Endothelial cell (in vitro differentiated cells): ENCODE results near the gene SIX2. TPM values are rescaled to one million over a fixed set of nuclear protein-coding genes. Genes with fewer than 3 reads are reported as not detected.

Experiments
- DNase-seq: peaks from one replicate; pipeline ENCODE4 v3.0.0; 2021; ENCODE audit warnings: low spot score
- H3K27ac Mint-ChIP-seq: one replicate; pipeline ENCODE4 v1.8.0; 2021; ENCODE audit warnings: mixed read lengths, inconsistent platforms; ENCODE audit not compliant: unreplicated experiment
- H3K27me3 Mint-ChIP-seq: one replicate; pipeline ENCODE4 v1.8.0; 2021; ENCODE audit warnings: mild to moderate bottlenecking, moderate library complexity, mixed read lengths, inconsistent platforms; ENCODE audit not compliant: unreplicated experiment
- H3K36me3 Mint-ChIP-seq: one replicate; pipeline ENCODE4 v1.8.0; 2021; ENCODE audit warnings: mild to moderate bottlenecking, low read depth, mixed read lengths, inconsistent platforms; ENCODE audit not compliant: unreplicated experiment
- H3K4me1 Mint-ChIP-seq: one replicate; pipeline ENCODE4 v1.8.0; 2021; ENCODE audit warnings: mild to moderate bottlenecking, mixed read lengths, inconsistent platforms; ENCODE audit not compliant: unreplicated experiment
- H3K4me3 Mint-ChIP-seq: one replicate; pipeline ENCODE4 v1.8.0; 2021; ENCODE audit warnings: mild to moderate bottlenecking, mixed read lengths, inconsistent platforms; ENCODE audit not compliant: unreplicated experiment
- H3K9me3 Mint-ChIP-seq: one replicate; pipeline ENCODE4 v1.8.0; 2021; ENCODE audit warnings: mixed read lengths, inconsistent platforms; ENCODE audit not compliant: unreplicated experiment
- CTCF ChIP-seq: fragments of 200-600 bp; sonication (generic); IDR thresholded peaks from one replicate; pipeline ENCODE4 v1.5.0; 2021; ENCODE audit warnings: antibody characterized with exemption; ENCODE audit not compliant: unreplicated experiment
- total RNA-seq: library from RNA; stranded (reverse); fragmentation: NEBNext Ultra II Directional; extraction: Animal tissue kit (Norgen Biotek cat#: 25700); gene quantifications from one replicate; pipeline ENCODE4 v1.2.1, GENCODE V29; 2021; ENCODE audit not compliant: unreplicated experiment

Gene SIX2
- total RNA-seq, 1 donor from 2014 or later: 2.0 TPM

GRCh38 chr2:45000921-45001868 is 8.1 kb downstream of the SIX2 start:
- peaks cover 32% of the 10 kb centered on the region for H3K27me3 Mint-ChIP-seq
- H3K36me3 Mint-ChIP-seq: no peaks in the 10 kb centered on the region
- TF ChIP-seq CTCF: no peak
- H3K9me3 Mint-ChIP-seq: no peaks in the 10 kb centered on the region
- DNase-seq: peak; percentile 57
- H3K4me3 Mint-ChIP-seq: peak overlapping the region; percentile 82
- peaks cover 35% of the 10 kb centered on the region for H3K4me1 Mint-ChIP-seq
- H3K27ac Mint-ChIP-seq: no peak overlapping the region

GRCh38 chr2:45000341-45000901 is 8.8 kb downstream of the SIX2 start:
- Mint-ChIP-seq H3K4me3 (no peak overlapping the region), H3K27ac (no peak overlapping the region), H3K4me1 (peaks cover 32% of the 10 kb centered on the region), H3K27me3 (peaks cover 29% of the 10 kb centered on the region), H3K9me3 (no peaks in the 10 kb centered on the region), H3K36me3 (no peaks in the 10 kb centered on the region)
- TF ChIP-seq CTCF: no peak
- peak; percentile 38 for DNase-seq

GRCh38 chr2:44999540-44999939 is 9.7 kb downstream of the SIX2 start:
- H3K27ac Mint-ChIP-seq: no peak overlapping the region
- no peak overlapping the region for H3K4me3 Mint-ChIP-seq
- DNase-seq: no peak
- no peaks in the 10 kb centered on the region for H3K9me3 Mint-ChIP-seq
- no peaks in the 10 kb centered on the region for H3K36me3 Mint-ChIP-seq
- H3K4me1 Mint-ChIP-seq: peaks cover 30% of the 10 kb centered on the region
- TF ChIP-seq CTCF: no peak
- peaks cover 27% of the 10 kb centered on the region for H3K27me3 Mint-ChIP-seq

GRCh38 chr2:44997963-44998362 is 11.3 kb downstream of the SIX2 start:
- H3K27me3 Mint-ChIP-seq: peaks cover 14% of the 10 kb centered on the region
- H3K36me3 Mint-ChIP-seq: no peaks in the 10 kb centered on the region

More at GRCh38 chr2:44997963-44998362, 11.3 kb downstream of the SIX2 start:
- H3K9me3 Mint-ChIP-seq: no peaks in the 10 kb centered on the region
- no peak overlapping the region for H3K27ac Mint-ChIP-seq
- H3K4me1 Mint-ChIP-seq: peaks cover 15% of the 10 kb centered on the region
- DNase-seq: no peak
- H3K4me3 Mint-ChIP-seq: no peak overlapping the region
- no peak for TF ChIP-seq CTCF
